ENCODE data around the gene CYP2C18. TPM values are rescaled to one million over a fixed set of nuclear protein-coding genes. Genes with fewer than 3 reads are reported as not detected.
"Not testable (repeated sequence)": the region's sequence is repeated elsewhere in the genome, so short reads cannot be mapped to it uniquely, and the experiment has no call there.

Gene CYP2C18
- total RNA-seq, 1 donor from 2014 or later, result not detected

GRCh38 chr10:94738588-94738987 lies 55.1 kb downstream of the CYP2C18 start:
- no peak for DNase-seq (ENCODE audit: extremely low read depth, low read depth, low spot score)

DNA sequence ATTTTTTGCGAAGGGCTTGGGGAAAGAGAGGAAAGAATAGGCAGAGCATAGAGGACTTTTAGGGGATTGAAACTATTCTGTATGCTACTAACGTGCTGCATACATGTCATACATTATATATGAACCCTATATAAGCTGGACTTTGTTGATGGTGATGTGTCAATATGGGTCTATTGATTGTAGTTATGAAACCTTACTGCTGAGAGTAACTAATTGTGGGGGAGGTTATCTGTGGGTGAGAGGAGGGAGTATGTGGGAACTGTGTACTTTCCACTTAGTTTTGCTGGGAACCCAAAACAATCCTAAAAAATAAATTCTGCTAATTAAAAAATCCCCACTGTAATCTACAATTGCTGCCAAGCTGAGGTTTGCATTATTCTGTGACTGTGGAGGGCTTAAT lies 63.6 kb downstream of the CYP2C18 start:
- DNase-seq (ENCODE audit: extremely low read depth, low read depth, low spot score), result no peak

- DNase-seq (ENCODE audit: extremely low read depth, low read depth, low spot score), result no peak
These were observed 64.3 kb downstream of the CYP2C18 start for GRCh38 chr10:94747838-94748237.

- DNase-seq (ENCODE audit: extremely low read depth, low read depth, low spot score), result no peak
These were observed 74.4 kb downstream of the CYP2C18 start for GRCh38 chr10:94757916-94758315.

DNA sequence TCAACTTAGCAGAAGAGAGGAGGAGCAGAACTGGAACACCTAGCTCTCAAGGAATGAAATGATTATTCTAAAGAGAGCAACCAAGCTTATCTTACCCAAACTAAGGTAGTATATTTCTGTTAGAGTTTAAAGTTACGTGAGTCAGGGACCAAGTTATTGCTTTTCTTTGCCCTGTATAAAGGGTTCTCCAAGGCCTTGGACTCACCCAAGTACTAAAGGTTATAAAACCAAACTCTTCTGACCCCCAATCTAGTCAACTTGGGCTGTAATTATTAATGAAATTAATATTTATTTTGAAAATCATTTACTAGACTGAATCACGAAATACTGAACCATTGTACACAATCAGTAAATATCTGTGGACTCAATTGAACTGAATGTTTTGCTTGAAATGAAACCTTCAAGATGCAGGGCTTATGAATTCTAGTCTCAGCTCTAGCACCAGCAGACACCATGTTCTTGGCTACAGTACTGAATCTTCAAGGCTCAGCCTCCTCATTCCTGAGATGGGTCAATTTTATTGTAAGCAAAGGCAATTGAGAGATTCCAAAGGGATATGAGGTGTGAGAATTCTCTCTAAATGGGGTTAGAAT lies 77.2 kb downstream of the CYP2C18 start:
- DNase-seq (ENCODE audit: extremely low read depth, low read depth, low spot score), result no peak

DNA sequence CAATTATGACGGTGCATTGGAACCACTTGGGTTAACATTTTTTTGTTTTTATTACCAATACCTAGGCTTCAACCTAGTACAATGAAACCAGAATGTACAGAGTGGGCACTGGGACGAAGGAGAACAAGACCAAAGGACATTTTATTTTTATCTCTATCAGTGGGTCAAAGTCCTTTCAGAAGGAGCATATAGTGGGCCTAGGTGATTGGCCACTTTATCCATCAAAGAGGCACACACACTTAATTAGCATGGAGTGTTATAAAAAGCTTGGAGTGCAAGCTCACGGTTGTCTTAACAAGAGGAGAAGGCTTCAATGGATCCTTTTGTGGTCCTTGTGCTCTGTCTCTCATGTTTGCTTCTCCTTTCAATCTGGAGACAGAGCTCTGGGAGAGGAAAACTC lies 78.9 kb downstream of the CYP2C18 start, which contains the start of gene CYP2C19:
Gene CYP2C19, plus strand, starts transcription at position 289 of the 400 bp plus-strand sequence. Its CDS starts 25 bp downstream, at position 314.
- no peak for DNase-seq (ENCODE audit: extremely low read depth, low read depth, low spot score)

DNA sequence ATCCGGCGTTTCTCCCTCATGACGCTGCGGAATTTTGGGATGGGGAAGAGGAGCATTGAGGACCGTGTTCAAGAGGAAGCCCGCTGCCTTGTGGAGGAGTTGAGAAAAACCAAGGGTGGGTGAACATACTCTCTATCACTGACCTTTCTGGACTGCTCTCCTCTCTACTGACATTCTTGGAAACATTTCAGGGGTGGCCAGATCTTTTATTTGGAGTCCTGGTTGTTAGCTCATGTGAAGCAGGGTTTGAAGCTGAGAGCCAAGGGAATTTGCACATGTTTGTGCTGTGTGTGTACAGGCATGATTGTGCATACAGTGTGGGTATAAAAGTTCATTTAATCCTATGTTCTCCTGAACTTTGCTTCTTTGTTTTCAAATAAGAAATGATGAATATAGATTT lies 91.9 kb downstream of the CYP2C18 start:
- DNase-seq (ENCODE audit: extremely low read depth, low read depth, low spot score), result not testable (repeated sequence)

DNA sequence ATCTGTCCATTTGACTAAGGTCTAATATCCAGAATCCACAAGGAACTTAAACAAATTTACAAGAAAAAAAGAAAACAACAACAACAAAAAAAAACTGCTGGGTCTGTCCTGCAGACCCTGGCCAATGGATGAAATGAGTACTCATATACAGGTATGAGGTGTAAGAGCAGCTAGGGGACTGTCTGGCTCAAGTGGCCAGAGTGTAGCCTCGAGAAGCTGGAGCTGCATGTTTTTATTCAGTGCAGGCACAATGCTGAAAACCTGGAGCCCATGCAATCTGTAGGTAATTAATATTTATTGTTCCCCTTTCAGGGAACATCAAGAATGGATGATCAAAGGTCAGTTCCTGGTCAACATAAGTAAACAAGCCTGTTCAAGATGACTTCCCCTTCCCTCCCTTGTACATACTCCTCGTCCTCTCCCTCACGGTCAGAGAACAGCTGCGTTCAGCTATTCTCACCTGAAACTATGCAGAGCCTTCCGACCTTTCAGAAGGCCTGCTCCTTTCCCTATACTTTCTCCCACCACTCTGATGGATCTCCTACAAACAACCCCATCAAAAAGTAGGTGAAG lies 94.4 kb downstream of the CYP2C18 start:
- no peak for DNase-seq (ENCODE audit: extremely low read depth, low read depth, low spot score)

- no peak for DNase-seq (ENCODE audit: extremely low read depth, low read depth, low spot score)
These were observed 97.3 kb downstream of the CYP2C18 start for GRCh38 chr10:94780844-94781243.

GRCh38 chr10:94784256-94784655 lies 100.7 kb downstream of the CYP2C18 start:
- DNase-seq (ENCODE audit: extremely low read depth, low read depth, low spot score), result no peak

- no peak for DNase-seq (ENCODE audit: extremely low read depth, low read depth, low spot score)
These were observed 101.7 kb downstream of the CYP2C18 start for GRCh38 chr10:94785211-94785610.

Other genes with a start within 250 kb of the CYP2C18 start
- 8.3 and 27.0 TPM in 2 replicates for gene HELLS, start 137.9 kb upstream of the CYP2C18 start, total RNA-seq
- not detected in 2 replicates for gene CYP2C19, start 79.0 kb downstream of the CYP2C18 start, total RNA-seq